ENCODE results near the gene HAUS2.
A peak's percentile ranks its signal among the peaks of the same experiment; 100 is the strongest.
"Not testable (repeated sequence)": the region's sequence is repeated elsewhere in the genome, so short reads cannot be mapped to it uniquely, and the experiment has no call there.

Gene HAUS2

DNA sequence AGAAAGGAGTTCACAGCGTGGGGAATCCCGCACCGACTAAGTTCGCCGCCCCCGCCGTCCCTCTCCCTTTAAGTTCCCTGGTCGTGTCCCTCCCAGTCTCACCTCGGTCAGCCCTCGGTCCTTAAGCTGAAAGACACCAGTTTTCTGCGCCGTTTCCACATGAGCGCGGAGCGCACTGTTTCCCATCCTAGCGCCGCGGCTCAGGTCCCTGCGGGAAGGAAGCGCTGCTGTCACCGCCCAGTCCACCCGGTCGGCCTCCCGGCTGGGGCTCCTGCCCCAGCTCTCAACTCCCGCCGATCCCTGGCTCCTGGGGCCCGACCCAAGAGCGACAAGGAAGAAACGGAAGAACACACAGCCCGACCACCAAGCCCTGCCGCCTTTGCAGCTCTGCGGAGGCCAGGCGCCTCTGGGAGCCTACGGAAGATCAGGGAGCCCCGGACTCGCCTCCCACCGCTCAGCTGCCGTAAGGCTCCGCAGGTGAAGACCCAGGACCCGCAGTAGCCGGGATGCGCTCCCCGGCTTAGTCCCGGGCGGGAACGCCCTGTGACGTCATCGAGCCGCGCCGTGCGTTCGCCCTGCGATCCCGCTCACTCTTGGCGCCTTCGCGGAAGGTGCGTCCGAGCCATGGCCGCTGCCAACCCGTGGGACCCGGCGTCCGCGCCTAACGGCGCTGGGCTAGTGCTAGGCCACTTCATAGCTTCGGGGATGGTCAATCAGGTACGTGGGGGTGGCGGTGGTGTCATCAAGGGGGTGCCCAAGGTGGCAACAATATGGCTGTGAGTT is at the start of gene HAUS2, which contains the start of gene LRRC57:
Gene HAUS2, plus strand, starts transcription at position 590 of the 783 bp plus-strand sequence. Its CDS starts 35 bp downstream, at position 625.
Gene LRRC57, minus strand, starts transcription at position 545 of the 783 bp plus-strand sequence. Its CDS starts 359 bp downstream, at position 186.
- peak; percentile 78 for DNase-seq

DNA sequence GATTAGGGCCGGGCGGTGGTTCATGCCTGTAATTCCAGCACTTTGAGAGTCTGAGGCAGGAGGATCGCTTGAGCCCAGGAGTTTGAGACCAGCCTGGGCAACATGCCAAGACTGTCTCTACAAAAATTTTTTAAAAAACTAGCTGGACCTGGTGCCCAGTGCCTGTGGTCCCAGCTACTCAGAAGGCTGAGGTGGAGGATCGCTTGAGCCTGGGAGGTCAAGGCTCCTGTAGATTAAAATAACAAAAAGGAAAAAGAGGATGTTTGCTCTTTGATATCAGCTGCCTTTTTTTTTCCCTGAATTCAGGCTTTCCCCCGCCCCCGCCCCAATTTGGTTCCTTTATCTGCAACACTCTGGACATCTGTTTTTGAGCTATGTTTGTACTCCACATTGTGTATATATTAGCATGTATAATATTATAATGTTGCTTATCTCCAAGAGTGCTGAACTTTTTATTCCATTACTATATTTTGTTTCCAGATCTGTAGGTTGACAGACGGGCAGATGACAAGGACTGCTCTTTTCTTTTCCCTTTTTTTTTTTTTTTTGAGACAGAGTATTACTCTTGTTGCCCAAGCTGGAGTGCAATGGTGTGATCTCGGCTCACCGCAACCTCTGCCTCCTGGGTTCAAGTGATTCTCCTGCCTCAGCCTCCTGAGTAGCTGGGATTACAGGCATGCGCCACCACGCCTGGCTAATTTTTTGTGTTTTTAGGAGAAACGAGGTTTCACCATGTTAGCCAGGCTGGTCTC is 48.6 kb upstream of the HAUS2 start:
- no peak for DNase-seq

DNA sequence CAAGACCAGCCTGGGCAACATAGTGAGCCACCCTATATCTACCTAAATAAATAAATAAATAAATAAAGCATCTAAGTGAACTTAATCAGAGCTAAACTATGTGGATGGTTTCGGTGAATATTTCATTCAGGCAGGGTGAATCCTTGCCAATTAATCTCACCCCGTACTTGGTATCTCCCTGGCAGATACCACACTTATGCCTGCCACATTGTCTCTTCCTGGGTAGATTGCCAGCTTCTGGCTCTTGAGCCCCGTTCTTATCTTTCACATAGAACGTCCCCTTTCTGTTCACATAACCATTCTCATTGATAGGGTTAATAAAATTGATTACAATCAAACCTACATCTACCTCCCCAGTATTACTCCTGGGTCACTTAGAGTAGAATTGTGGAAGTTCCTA is 46.2 kb upstream of the HAUS2 start:
- no peak for DNase-seq

DNA sequence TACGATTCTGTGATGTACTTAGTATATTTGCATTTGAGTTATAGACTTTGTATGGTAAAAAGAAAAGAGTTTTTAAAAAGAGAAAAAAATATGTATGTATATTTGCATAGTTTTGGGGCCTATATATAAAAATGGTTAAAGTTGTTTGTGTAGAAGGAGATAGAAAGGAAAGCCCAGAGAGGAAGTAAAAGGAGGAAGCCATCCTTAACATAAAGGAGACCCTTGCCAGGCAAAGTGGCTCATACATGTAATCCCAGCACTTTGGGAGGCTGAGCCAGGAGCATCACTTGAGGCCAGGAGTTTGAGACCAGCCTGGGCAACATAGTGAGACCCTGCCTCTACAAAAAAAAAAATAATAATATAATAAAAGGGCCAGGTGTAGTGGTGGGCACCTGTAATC is 44.8 kb upstream of the HAUS2 start:
- DNase-seq = no peak

DNA sequence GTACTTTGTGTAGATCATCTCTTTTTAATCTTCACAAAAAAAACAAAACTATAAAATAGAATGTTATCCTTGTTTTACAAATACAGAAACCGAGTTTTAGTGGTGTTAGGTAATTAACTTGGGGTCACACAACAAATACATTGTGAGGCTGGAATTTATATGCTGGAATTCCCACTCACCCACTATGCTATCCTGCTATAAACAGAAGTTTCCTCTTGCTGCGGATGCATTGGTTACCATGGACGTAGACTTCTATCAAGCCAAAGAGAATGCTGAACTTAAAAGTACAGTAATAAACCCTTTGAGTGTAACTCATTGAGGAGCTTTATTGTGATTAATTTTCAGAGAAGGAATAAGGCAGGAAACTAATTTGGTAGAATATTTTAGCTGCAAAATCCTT is 44.0 kb upstream of the HAUS2 start:
- DNase-seq = no peak

DNA sequence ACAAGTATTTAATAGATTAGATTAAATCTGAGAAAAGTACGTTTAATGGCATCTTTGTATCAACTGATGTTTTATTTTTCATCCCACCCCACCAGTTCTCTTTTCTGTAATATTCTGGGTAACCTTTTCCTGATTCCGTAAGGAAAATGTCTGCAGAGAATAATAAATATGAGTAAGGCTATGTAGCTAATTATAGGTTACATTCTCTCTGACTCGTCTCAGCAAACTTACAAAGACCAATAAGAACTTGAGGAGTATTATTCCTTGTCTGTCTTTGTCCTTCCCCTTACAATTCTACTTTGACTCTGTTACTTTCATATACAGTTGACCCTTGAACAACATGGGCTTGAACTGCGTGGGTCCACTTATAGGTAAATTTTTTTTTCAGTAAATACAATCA is 41.1 kb upstream of the HAUS2 start:
- peak; percentile 18 for DNase-seq

DNA sequence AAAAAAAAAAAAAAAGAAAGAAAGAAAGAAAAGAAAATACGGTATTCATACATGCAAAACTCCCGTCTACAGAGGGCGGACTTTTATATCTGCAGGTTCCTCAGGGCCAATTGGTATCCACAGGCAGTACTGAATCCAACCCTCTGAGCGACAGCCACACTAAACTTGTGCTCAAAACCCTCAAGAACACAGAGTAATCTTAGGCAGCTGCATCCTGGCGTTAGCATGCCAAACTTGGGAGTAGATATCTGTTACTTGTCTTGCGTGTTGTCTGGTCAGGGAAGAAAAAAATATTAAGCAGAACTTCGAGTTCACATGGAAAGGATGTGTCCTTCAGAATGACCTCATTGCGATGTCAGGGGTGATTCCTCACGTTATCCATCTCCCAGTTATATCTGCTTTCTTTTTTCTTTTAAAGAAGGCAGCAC is 40.4 kb upstream of the HAUS2 start:
- DNase-seq = no peak

DNA sequence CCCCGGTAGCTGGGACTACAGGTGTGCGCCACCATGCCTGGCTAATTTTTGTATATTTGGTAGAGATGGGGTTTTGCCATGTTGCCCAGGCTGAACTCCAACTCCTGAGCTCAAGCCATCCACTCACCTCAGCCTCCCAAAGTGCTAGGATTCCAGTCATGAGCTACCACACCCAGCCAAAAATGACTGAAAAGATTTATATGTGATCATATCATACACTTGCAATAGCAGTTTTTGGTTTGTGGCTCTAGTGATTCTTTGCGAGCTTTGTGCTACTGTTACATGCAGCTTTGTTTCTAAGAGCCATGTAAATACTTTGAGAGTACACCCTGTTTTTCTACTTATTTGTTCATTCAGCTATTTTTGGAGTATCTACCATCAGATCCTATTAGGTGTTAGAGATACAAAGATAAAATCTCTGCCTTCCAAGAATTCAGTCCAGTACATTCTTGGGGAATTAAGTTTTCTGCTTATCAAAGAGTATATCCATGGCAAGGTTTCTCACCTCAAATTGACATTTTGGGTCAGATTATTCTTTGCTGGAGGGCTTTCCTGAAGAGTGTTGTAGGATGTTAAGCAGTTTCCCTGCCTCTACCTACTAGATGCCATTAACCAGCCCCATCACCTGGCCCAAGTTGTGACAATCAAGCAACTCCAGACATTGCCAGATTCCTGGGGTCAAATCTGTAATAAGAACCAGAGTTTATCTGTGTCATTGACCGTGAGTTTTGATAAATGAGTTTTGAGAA is 38.2 kb upstream of the HAUS2 start:
- DNase-seq = no peak

DNA sequence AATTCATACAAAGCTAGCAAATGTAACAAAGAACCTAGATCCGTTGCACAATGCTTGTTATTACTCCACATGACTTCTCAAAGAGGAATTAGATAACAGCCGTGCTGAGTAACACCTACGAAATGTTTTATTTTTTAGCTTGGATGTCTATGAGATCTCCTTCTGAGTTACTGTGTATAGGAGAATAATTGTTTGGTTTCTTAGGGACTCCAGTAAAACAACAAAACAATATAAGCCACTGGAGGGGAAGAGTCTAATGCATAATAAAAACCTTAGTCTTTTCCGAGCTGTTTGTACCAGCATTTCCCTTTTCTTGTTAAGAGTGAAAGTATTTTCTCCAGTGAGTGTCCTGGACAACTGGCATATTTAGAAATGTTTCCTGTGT is 37.6 kb upstream of the HAUS2 start:
- peak; percentile 27 for DNase-seq

DNA sequence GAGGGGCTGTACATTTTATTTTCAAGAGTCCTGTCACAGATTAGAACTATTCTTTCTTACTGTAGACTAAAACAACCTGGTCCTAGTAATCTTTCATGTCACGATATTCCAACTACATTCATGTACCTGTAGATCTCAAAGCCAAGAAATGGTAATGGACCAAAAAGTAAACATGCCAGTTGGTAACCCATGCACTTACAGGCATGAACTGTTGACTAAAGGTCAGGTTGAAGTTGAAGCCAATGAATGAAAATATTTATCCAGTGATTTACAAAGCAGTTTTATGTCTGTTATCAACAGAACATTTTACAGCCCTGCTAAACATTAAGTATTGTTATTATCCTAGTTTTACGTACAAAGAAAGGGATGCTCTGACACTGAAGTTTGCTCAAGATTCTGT is 25.3 kb upstream of the HAUS2 start:
- no peak for DNase-seq

DNA sequence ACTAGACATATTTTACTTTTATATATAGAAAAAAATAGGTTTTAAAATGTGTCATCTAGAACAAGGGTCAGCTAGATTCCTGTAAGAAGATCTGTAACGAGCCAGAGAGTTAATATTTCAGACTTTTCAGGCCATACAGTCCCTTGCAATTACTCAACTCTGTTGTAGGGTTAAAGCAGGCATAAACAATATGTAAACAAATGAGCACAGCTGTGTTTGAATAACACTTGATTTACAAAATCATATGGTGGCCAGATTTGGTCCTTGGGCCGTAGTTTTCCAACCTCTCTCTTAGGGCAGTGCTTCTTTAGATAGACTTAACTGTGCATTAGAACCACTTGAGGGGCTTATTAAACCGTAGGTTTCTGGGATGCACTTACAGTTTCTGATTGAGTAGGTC is 19.7 kb upstream of the HAUS2 start:
- no peak for DNase-seq

DNA sequence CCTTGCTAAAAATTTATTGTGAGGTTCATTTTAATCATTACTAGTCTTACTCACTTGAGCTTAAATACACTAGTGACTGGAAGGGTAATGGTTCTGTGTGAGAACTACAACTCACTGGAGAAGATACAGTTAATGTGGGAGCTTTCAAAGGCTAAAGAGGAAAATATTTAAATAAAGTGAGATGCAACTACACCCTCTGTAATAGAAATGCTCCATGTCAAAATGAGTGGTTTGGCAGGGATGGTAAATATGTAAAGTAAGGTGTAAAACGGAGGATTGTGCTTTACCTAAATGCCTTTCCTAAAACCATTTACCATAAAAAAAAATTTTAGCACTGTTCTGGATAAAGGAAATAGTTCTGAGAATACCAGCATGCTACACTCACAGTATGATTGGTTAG is 15.4 kb upstream of the HAUS2 start:
- no peak for DNase-seq

DNA sequence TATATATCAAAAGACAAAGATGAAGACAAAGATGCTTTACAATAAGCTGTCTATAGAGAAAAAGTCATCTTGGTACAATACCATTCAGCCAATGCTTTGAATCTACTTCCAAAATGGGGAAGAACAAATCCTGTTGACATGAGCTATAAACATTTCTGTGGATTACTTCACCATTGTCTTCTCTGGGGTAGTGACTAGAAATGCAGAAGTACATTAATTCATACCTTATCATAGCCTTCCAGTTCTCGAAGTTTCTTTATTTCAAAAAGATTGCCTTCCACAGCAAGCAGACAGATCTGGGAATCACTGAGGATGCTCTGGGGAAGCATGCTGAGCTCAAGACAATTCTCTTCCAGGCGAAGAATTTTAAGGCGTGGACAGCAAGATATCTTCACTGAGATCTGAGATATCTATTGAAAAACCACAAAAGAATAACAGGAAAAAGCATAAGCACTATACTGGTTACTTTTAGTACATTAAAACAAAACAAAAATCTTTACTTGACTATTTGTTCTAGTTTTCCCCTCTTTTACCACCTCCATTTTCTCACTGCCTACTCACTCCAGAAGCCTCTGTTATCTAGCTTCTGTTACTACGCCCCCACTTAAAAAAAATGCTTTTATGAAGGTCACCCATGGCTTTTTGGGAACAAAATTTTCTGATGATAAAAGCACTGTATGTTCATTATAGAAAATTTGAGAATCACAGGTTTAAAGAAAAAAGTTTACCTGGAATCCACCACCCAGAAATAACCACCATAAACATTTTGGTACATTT is 3.6 kb upstream of the HAUS2 start:
- no peak for DNase-seq

DNA sequence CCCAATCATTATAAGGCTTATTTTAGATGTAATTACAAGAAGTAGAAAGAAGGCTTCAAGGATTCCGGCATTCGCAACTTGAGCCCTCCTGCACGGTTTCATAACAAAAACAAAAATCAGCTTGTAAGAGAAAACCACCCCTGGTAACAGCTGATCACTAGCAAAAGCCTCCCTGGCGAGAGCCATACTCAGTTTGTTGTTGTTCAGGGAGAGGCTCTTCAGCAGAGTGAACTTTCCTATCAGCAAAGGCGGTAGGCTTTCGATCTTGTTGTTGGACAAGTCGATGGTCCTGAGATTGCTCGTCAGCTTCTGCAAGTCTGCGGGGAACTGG is 755 bp upstream of the HAUS2 start:
- DNase-seq = peak; percentile 9

DNA sequence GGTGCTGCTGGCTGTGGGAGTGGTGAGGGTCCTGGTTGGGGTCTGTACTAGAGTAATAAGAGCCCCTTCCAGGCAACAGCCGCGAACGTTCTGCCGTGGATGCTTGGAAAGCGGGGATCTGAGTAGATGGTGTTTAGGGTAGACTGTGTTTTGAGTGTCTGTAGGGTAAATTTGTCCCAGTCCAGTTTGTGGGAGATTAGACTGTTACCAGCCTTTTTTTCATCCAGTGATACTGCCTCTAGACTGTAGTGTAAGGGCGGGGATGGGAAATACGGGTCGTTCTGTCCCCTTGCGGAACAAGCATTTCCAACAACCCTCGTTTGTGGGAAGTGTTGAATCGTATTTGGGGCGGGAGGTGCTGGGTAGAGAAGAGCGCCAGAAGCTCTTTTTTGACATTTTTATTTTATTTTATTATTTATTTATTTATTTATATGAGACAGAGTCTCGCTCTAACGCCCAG is 424 bp downstream of the HAUS2 start:
- DNase-seq = peak; percentile 5

DNA sequence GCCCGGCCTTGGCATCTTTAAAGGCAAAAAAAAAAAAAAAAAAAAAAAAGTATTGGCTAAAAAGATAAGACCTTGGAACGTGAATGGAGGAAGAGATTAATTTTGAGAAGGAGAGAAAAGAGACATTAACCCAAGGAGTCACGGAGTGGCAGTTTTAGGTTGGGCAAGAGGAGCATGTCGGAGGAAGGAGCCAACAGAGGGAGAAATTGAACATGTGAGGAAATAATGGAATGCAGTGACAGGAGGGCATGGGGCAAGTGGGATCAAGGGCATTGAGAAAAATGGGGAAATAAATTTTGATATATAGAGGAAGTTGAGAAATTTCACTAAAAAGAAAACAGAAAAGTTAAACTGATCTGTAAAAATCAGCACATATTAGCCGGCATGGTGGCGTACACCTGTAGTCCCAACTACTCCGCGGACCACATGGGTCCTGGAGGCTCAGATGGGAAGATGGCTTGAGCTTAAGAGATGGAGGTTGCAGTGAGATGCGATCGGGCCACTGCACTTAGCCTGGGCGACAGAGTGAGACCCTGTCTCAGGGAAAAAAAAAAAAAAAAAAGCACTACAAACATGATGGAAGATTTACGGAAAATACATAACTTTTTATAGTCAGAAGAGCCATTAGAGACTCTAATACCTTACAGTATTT is 1.2 kb downstream of the HAUS2 start:
- no peak for DNase-seq

DNA sequence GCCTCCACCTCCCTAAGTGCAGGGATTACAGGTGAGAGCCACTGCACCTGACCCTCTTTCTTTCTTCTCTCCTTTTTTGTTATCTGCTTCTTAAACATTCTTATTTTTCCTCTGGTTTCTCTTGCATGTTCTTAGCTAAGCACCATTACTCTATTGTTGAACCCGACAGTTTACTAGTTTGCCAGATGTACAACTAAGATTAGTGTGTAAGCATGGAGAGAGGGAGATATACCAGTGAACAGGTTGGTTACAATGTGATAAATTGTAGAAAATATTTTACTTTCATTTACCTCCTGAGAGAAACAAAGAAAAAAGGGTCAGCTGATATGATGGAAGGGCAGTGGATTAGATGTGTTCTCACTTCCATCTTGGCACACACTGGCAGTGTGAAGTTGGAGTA is 4.9 kb downstream of the HAUS2 start:
- DNase-seq = no peak

DNA sequence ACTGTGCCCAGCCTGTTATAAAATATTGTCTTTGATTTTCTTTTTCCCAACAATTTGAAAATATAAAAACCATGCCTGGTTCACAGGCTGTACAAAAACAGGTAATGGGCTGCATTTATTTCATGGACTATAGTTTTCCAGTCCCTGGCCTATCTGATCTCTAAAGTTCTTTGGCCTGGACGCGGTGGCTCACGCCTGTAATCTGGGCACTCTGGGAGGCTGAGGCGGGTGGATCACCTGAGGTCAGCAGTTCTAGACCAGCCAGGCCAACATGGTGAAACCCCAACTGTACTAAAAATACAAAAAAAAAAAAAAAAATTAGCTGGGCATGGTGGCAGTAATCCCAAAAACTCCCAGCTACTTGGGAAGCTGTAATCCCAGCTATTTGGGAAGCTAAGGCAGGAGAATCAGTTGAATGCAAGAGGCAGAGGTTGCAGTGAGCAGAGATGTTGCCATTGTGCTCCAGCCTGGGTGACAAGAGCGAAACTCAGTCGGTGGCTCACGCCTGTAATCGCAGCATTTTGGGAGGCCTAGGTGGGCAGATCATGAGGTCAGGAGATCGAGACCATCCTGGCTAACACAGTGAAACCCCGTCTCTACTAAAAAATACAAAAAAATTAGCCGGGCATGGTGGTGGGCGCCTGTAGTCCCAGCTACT is 8.0 kb downstream of the HAUS2 start:
- not testable (repeated sequence) for DNase-seq

DNA sequence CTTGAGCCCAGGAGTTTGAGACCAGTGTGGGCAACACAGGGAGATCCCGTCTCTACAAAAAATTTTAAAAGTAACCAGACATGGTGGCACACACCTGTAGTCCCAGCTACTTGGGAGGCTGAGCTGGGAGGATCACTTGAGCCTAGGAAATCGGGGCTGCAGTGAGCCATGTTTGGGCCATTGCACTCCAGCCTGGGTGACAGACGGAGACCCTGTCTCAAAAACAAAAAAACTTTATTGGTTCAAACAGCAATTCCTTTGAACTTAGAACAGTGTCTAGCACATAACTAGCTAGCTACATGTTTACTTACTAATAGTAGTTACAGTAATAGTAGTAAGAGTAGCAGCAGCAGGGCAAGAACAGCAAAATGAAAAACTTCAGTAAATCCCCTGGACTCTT is 10.1 kb downstream of the HAUS2 start:
- no peak for DNase-seq

DNA sequence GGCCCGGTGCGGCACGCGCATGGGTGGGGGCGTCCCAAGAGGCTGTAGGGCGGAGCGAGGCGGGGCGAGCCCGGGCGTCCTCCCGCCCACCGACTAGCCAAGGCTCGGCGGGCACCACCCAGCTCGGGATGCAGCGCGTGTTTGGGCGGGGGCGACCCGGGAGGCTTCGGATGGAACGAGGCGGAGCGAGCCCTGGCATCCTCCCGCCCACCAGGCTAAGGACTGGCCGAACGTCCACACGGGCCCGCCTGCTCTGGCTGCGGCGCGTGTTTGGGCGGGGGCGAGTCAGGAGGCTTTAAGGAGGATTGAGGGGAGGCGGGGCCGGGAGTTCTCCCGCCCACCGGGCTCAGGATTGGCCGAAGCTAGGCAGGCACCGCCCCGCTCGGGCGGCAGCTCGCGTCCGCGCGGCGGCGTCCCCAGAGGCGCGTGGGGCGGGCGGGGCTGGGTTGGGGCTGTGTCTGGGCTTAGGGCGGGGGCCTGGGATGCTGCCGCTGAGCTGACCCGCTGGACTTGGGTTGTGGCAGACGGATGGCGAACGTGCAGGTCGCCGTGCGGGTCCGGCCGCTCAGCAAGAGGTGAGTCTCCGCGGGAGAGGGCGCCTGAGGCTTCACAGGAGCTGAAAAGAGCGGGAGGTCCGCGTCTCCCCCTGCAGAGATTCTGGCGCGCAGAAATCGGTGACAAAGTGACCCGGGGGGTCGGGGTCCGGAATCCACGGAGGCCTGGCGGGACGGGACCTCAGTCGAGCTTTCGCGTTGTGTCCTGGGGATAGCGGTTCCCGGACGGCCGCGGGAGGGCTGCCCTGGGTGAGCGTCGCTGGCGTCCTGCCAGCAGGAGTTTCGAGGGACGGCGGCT is 26.8 kb downstream of the HAUS2 start, which contains the start of gene STARD9:
Gene STARD9, plus strand, starts transcription at position 419 of the 852 bp plus-strand sequence. Its CDS starts 110 bp downstream, at position 529.
- peak; percentile 98 for DNase-seq
